ENCODE data around the gene INHA.

Gene INHA

DNA sequence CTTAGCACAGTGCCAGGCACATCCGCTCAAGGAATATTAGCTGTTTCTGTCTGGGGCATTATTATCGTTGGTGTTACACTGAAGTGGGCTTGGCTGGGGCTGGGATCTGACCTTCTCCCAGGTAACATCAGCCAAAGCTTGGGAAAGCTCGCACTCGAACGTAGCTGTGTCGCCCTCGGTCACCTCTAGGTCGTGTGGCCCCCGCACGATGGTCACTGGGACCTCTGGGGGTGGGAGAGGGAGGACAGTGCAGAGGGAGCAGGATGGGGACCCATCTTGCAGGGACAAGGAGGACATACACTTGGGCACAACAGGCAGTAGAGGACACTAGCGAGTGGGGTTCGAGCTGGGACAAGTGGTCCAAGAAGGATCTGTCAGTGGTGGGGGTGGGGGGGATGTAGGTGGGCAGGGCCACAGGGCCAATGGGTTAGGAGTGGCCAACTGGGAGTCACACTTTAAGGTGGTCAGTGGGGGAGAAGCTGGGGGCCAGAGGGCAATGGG lies 18.6 kb upstream of the INHA start:
- no peak overlapping the region for H3K27ac ChIP-seq
- peaks cover 9 to 16% of the 10 kb centered on the region in 2 experiments for H3K4me1 ChIP-seq (ENCODE audit: control insufficient read depth in 1 of 2, insufficient read depth in 1 of 2, low read depth in 1 of 2, low read length in 1 of 2)
- TF ChIP-seq, protein P1, sequence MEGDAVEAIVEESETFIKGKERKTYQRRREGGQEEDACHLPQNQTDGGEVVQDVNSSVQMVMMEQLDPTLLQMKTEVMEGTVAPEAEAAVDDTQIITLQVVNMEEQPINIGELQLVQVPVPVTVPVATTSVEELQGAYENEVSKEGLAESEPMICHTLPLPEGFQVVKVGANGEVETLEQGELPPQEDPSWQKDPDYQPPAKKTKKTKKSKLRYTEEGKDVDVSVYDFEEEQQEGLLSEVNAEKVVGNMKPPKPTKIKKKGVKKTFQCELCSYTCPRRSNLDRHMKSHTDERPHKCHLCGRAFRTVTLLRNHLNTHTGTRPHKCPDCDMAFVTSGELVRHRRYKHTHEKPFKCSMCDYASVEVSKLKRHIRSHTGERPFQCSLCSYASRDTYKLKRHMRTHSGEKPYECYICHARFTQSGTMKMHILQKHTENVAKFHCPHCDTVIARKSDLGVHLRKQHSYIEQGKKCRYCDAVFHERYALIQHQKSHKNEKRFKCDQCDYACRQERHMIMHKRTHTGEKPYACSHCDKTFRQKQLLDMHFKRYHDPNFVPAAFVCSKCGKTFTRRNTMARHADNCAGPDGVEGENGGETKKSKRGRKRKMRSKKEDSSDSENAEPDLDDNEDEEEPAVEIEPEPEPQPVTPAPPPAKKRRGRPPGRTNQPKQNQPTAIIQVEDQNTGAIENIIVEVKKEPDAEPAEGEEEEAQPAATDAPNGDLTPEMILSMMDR (IDR thresholded peaks at IDR 0.05), result no peak
- no peak overlapping the region for H3K4me3 ChIP-seq (ENCODE audit: low read depth in 1 of 2, low read length in 1 of 2)
- peaks cover 78% of the 10 kb centered on the region for H3K27me3 ChIP-seq
- no peaks in the 10 kb centered on the region for H3K9me3 ChIP-seq
- H3K36me3 ChIP-seq, result no peaks in the 10 kb centered on the region

DNA sequence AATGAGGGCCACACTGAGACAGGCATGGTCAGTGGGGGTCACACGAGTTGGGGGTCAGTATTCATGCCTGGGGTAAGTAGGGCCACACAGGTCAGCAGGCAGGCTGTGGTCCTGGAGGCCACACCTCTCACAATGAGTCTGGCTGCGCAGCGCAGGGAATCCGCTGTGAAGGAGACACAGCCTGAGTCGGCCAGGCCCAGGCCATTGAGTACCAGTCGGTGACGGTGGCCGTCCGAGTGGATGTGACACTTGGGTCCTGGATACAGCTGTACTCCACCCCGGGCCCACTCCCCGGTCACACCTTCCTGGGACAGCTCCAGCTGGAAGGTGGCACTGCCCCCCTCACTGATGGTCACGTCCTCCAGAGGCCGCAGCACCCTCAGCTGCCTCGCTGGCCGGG lies 17.8 kb upstream of the INHA start:
- H3K36me3 ChIP-seq, result no peaks in the 10 kb centered on the region
- peaks cover 9 to 16% of the 10 kb centered on the region in 2 experiments for H3K4me1 ChIP-seq (ENCODE audit: control insufficient read depth in 1 of 2, insufficient read depth in 1 of 2, low read depth in 1 of 2, low read length in 1 of 2)
- H3K4me3 ChIP-seq (ENCODE audit: low read depth in 1 of 2, low read length in 1 of 2), result no peak overlapping the region
- peaks cover 70% of the 10 kb centered on the region for H3K27me3 ChIP-seq
- TF ChIP-seq, protein P1 (IDR thresholded peaks at IDR 0.05), result no peak
- no peaks in the 10 kb centered on the region for H3K9me3 ChIP-seq
- H3K27ac ChIP-seq, result no peak overlapping the region

DNA sequence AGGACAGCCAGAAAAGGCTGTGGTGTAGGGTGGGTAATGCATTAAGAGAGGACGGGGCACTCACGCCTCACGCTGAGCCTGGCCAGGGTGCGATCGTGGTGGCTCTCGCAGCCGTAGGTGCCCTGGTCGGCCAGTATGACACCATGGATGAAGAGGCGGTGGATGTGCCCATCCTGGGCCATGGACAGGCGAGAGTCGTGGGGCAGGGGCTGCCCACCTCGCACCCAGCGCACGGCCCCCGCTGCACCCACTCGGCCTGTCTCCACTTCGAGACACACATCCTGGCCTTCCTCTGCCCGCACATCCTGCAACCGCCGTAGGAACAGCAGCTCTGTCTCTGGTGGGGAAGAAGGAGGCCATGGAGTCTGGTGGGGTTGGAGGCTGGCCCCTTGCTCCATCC lies 16.2 kb upstream of the INHA start:
- H3K9me3 ChIP-seq, result no peaks in the 10 kb centered on the region
- H3K36me3 ChIP-seq, result no peaks in the 10 kb centered on the region
- H3K27ac ChIP-seq, result no peak overlapping the region
- H3K27me3 ChIP-seq, result peaks cover 54% of the 10 kb centered on the region
- TF ChIP-seq, protein P1 (IDR thresholded peaks at IDR 0.05), result no peak
- no peak overlapping the region for H3K4me3 ChIP-seq (ENCODE audit: low read depth in 1 of 2, low read length in 1 of 2)
- peaks cover 9 to 16% of the 10 kb centered on the region in 2 experiments for H3K4me1 ChIP-seq (ENCODE audit: control insufficient read depth in 1 of 2, insufficient read depth in 1 of 2, low read depth in 1 of 2, low read length in 1 of 2)

DNA sequence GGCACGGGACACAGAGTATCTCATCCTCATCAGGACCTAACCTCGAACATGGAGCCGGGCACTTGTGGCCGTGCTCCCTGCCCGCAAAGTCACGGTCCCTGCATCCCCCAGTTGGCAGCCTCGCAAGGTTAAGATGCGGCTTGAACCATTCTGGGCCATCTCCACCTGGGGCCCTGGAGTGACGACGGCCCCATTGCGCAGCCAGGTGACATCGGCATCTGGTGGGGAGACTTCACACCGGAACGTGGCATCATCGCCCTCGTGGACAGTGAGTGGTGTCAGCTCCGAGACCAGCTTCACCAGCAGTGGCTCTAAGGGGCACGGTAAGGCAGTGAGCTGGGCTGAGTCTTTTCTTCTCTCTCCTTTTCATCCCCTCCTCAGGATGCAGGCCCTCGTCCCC lies 15.7 kb upstream of the INHA start:
- H3K4me3 ChIP-seq (ENCODE audit: low read depth in 1 of 2, low read length in 1 of 2), result no peak overlapping the region
- H3K9me3 ChIP-seq, result no peaks in the 10 kb centered on the region
- no peak overlapping the region for H3K27ac ChIP-seq
- H3K36me3 ChIP-seq, result no peaks in the 10 kb centered on the region
- peaks cover 9 to 16% of the 10 kb centered on the region in 2 experiments for H3K4me1 ChIP-seq (ENCODE audit: control insufficient read depth in 1 of 2, insufficient read depth in 1 of 2, low read depth in 1 of 2, low read length in 1 of 2)
- H3K27me3 ChIP-seq, result peaks cover 49% of the 10 kb centered on the region
- TF ChIP-seq, protein P1 (IDR thresholded peaks at IDR 0.05), result no peak

DNA sequence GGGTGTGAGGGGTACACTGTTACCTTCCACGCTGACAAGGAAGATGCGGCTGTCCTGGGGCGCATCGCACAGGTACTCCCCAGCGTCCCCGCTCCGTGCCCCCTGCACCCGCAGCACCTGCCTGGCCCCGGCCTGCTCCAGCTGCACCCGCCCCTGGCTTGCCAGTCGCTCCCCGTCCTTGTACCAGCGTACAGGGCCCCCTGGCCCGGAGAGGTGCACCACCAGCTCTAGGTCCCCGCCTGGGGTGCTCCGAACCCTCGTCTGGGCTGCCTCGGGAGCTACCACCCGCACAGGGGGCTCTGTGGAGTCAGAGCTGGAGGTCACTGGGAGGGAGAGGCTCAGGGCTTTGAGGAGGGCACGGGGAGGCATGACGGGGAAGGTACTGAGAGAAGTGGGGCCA lies 14.8 kb upstream of the INHA start:
- Histone ChIP-seq H3K27me3 (peaks cover 40% of the 10 kb centered on the region), H3K36me3 (no peaks in the 10 kb centered on the region), H3K9me3 (no peaks in the 10 kb centered on the region), H3K4me1 (ENCODE audit: control insufficient read depth in 1 of 2, insufficient read depth in 1 of 2, low read depth in 1 of 2, low read length in 1 of 2) (peaks cover 5 to 7% of the 10 kb centered on the region in 2 experiments), H3K4me3 (ENCODE audit: low read depth in 1 of 2, low read length in 1 of 2) (no peak overlapping the region), H3K27ac (no peak overlapping the region)
- TF ChIP-seq, protein P1 (IDR thresholded peaks at IDR 0.05), result no peak
